Sigmoid colon (tissue), 7 donors: ENCODE data around the gene PTPRT. TPM values are rescaled to one million over a fixed set of nuclear protein-coding genes. Genes with fewer than 3 reads are reported as not detected.

Experiments used
- DNase-seq: peaks from one replicate; pipeline ENCODE4 v3.0.0-alpha.2; 2019
- H3K27ac ChIP-seq, 4 donors: fragments of 200-600 bp; sonication (generic); one replicate each; pipeline ENCODE4 v1.5.1; 2016 to 2019; ENCODE audit warnings: mild to moderate bottlenecking in 1 of 4
- H3K27me3 ChIP-seq, 3 donors: fragments of 200-600 bp; sonication (generic); one replicate each; pipeline ENCODE4 v1.5.1; 2019; ENCODE audit warnings: mild to moderate bottlenecking in 1 of 3
- H3K36me3 ChIP-seq, 4 donors: fragments of 200-600 bp; sonication (generic); one replicate each; pipeline ENCODE4 v1.5.1; 2016 to 2019
- H3K4me1 ChIP-seq, 4 donors: fragments of 200-600 bp; sonication (generic); one replicate each; pipeline ENCODE4 v1.5.1; 2017 to 2019
- H3K4me3 ChIP-seq, 4 donors: fragments of 200-600 bp; sonication (generic); one replicate each; pipeline ENCODE4 v1.5.1; 2017 to 2019; ENCODE audit warnings: mild to moderate bottlenecking in 2 of 4, moderate library complexity in 1 of 4
- H3K9me3 ChIP-seq, 4 donors: fragments of 200-600 bp in 3 of 4; sonication (generic) in 3 of 4; one replicate each; pipeline versions ENCODE4 v1.5.1 to v1.6.1; 2013 to 2019
- EP300 ChIP-seq, 4 donors: sonication (generic); formaldehyde crosslinking; IDR thresholded peaks; one replicate each; pipeline ENCODE4 v1.6.1; 2017; ENCODE audit warnings: antibody characterized with exemption in 4 of 4
- POLR2A ChIP-seq, 2 donors: fragments of 450-650 bp; IDR thresholded peaks; one replicate each; pipeline ENCODE4 v1.6.1; 2016; ENCODE audit warnings: antibody characterized with exemption in 2 of 2, mild to moderate bottlenecking in 2 of 2, moderate library complexity in 2 of 2
- POLR2AphosphoS5 ChIP-seq, 4 donors: sonication (generic); formaldehyde crosslinking; IDR thresholded peaks; one replicate each; pipeline ENCODE4 v1.6.1; 2017; ENCODE audit warnings: antibody characterized with exemption in 4 of 4
- WGBS, 2 donors: extraction: QIAGEN DNeasy Blood & Tissue Kit; methylation state at CpG; one replicate each; pipeline ENCODE4 v1.1.7; 2013; 5-methylcytosine and 5-hydroxymethylcytosine counted together
- intact Hi-C: fragments of 100-400 bp; cut with DNase I; formaldehyde crosslinking; loops from one replicate; pipeline ENCODE4 v1.15.1; 2023
- polyA plus RNA-seq, 3 donors: library from polyadenylated mRNA; stranded (reverse); fragments of 200-250 nt; gene quantifications; one replicate each; pipeline ENCODE4 v1.2.3, GENCODE V29; 2013
- total RNA-seq, 4 donors: library from RNA; depleted of rRNA; stranded (reverse); fragments of >200 nt; gene quantifications; one replicate each; pipeline ENCODE4 v1.1.0, GENCODE V29; 2016
- TF ChIP-seq, protein P1 (sequence below), 4 experiments: fragments of 450-650 bp in 3 of 4; fragments of 200-600 bp in 1 of 4; IDR thresholded peaks; one replicate each; pipeline ENCODE4 v1.5.1; 2016 to 2019; ENCODE audit warnings: antibody characterized with exemption in 4 of 4, mild to moderate bottlenecking in 3 of 4, moderate library complexity in 2 of 4
- donor health status: healthy with polysubstance abuse.
- donor health status: Bipolar disorder and iron deficiency.
- donor health status: healthy.

The PTPRT gene
- total and polyA plus RNA-seq, 7 donors, result under 0.01 to 0.41 (median 0.12) TPM; not detected in 3

- H3K36me3 ChIP-seq, result no peaks in the 10 kb centered on the region
- TF ChIP-seq, protein P1, sequence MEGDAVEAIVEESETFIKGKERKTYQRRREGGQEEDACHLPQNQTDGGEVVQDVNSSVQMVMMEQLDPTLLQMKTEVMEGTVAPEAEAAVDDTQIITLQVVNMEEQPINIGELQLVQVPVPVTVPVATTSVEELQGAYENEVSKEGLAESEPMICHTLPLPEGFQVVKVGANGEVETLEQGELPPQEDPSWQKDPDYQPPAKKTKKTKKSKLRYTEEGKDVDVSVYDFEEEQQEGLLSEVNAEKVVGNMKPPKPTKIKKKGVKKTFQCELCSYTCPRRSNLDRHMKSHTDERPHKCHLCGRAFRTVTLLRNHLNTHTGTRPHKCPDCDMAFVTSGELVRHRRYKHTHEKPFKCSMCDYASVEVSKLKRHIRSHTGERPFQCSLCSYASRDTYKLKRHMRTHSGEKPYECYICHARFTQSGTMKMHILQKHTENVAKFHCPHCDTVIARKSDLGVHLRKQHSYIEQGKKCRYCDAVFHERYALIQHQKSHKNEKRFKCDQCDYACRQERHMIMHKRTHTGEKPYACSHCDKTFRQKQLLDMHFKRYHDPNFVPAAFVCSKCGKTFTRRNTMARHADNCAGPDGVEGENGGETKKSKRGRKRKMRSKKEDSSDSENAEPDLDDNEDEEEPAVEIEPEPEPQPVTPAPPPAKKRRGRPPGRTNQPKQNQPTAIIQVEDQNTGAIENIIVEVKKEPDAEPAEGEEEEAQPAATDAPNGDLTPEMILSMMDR (IDR thresholded peaks at IDR 0.05), result no peak
- no peak for TF ChIP-seq EP300 (IDR thresholded peaks at IDR 0.05)
- no peak for TF ChIP-seq POLR2A (IDR thresholded peaks at IDR 0.05)
- no peak for TF ChIP-seq POLR2AphosphoS5 (IDR thresholded peaks at IDR 0.05)
- H3K27ac ChIP-seq, result no peak overlapping the region
- no peak for DNase-seq
- H3K27me3 ChIP-seq, result no peaks in the 10 kb centered on the region
- no peaks in the 10 kb centered on the region for H3K9me3 ChIP-seq
- intact Hi-C loops, result no loop called here
- whole genome bisulfite sequencing, 2 donors, result 18 to 22% methylated on average over 6 of the region's 6 CpGs
- no peak overlapping the region for H3K4me3 ChIP-seq
- no peaks in the 10 kb centered on the region for H3K4me1 ChIP-seq
Observed at GRCh38 chr20:43040427-43040826, 149.3 kb downstream of the PTPRT start.

- intact Hi-C loops, result no loop called here
- WGBS, 2 donors, result 65 to 74% methylated on average over 6 of the region's 6 CpGs
- Histone ChIP-seq H3K4me1 (no peaks in the 10 kb centered on the region), H3K4me3 (no peak overlapping the region), H3K36me3 (no peaks in the 10 kb centered on the region), H3K27me3 (no peaks in the 10 kb centered on the region), H3K27ac (no peak overlapping the region), H3K9me3 (no peaks in the 10 kb centered on the region)
- TF ChIP-seq POLR2AphosphoS5 (IDR thresholded peaks at IDR 0.05) (no peak), POLR2A (IDR thresholded peaks at IDR 0.05) (no peak), EP300 (IDR thresholded peaks at IDR 0.05) (no peak)
- TF ChIP-seq, protein P1 (IDR thresholded peaks at IDR 0.05), result no peak
- no peak for DNase-seq
Observed at GRCh38 chr20:43037605-43038309, 151.9 kb downstream of the PTPRT start.

- Histone ChIP-seq H3K36me3 (no peaks in the 10 kb centered on the region), H3K27ac (no peak overlapping the region), H3K4me3 (no peak overlapping the region), H3K4me1 (no peaks in the 10 kb centered on the region), H3K27me3 (no peaks in the 10 kb centered on the region), H3K9me3 (no peaks in the 10 kb centered on the region)
- intact Hi-C loops, result no loop called here
- TF ChIP-seq POLR2AphosphoS5 (IDR thresholded peaks at IDR 0.05) (no peak), POLR2A (IDR thresholded peaks at IDR 0.05) (no peak), EP300 (IDR thresholded peaks at IDR 0.05) (no peak)
- TF ChIP-seq, protein P1 (IDR thresholded peaks at IDR 0.05), result no peak
- no peak for DNase-seq
- 58 to 59% methylated on average over 9 of the region's 9 CpGs for WGBS, 2 donors
Observed at GRCh38 chr20:43034981-43035724, 154.6 kb downstream of the PTPRT start.

- no peaks in the 10 kb centered on the region for H3K27me3 ChIP-seq
- no peak overlapping the region for H3K4me3 ChIP-seq
- intact Hi-C loops, result no loop called here
- no peaks in the 10 kb centered on the region for H3K9me3 ChIP-seq
- no peaks in the 10 kb centered on the region for H3K36me3 ChIP-seq
- WGBS, 2 donors, result 55 to 58% methylated on average over 3 of the region's 3 CpGs
- no peaks in the 10 kb centered on the region for H3K4me1 ChIP-seq
- TF ChIP-seq EP300 (IDR thresholded peaks at IDR 0.05) (no peak), POLR2AphosphoS5 (IDR thresholded peaks at IDR 0.05) (no peak), POLR2A (IDR thresholded peaks at IDR 0.05) (no peak)
- TF ChIP-seq, protein P1 (IDR thresholded peaks at IDR 0.05), result no peak
- H3K27ac ChIP-seq, result no peak overlapping the region
- no peak for DNase-seq
Observed at GRCh38 chr20:43032459-43032858, 157.2 kb downstream of the PTPRT start.
